Right lobe of liver (tissue), 6 donors: ENCODE results near the gene CIB2. TPM values are rescaled to one million over a fixed set of nuclear protein-coding genes. Genes with fewer than 3 reads are reported as not detected.

Source experiments
- ATAC-seq, 4 donors: fragments of 200-7000 bp; cut with Tn5 transposase; one replicate each; pipeline ENCODE4 v1.9.1; 2020; ENCODE audit warnings: mild to moderate bottlenecking in 4 of 4, moderate library complexity in 4 of 4
- DNase-seq, 3 donors: peaks; one replicate each; pipeline ENCODE4 v3.0.0-alpha.2; 2020
- H3K27ac ChIP-seq, 3 donors: fragments of 200-600 bp; one replicate each; pipeline ENCODE4 v1.8.0; 2022
- H3K27me3 ChIP-seq, 2 donors: fragments of 200-600 bp; one replicate each; pipeline ENCODE4 v1.8.0; 2022
- H3K36me3 ChIP-seq, 4 donors: fragments of 200-600 bp; sonication (generic) in 1 of 4; one replicate each; pipeline versions ENCODE4 v1.5.1 to v1.8.0; 2017 to 2022; ENCODE audit warnings: control low read depth in 1 of 4
- H3K4me1 ChIP-seq, 4 donors: fragments of 200-600 bp; sonication (generic) in 1 of 4; one replicate each; pipeline versions ENCODE4 v1.5.1 to v1.8.0; 2017 to 2022; ENCODE audit warnings: control low read depth in 1 of 4
- H3K4me3 ChIP-seq, 3 donors: fragments of 200-600 bp; one replicate each; pipeline ENCODE4 v1.8.0; 2022
- H3K9me3 ChIP-seq, 4 donors: fragments of 200-600 bp; sonication (generic) in 1 of 4; one replicate each; pipeline versions ENCODE4 v1.5.1 to v1.8.0; 2017 to 2022; ENCODE audit warnings: control low read depth in 1 of 4
- POLR2A ChIP-seq: fragments of 450-650 bp; IDR thresholded peaks from one replicate; pipeline ENCODE4 v1.6.1; 2017; ENCODE audit warnings: antibody characterized with exemption, mild to moderate bottlenecking
- WGBS: methylation state at CpG from one replicate; pipeline ENCODE4 v1.1.6; 2018; ENCODE audit warnings: low coverage, low lambda C conversion rate; ENCODE audit not compliant: insufficient coverage; ENCODE audit errors: missing lambda C conversion rate; 5-methylcytosine and 5-hydroxymethylcytosine counted together
- intact Hi-C, 2 donors: fragments of 100-400 bp; cut with DNase I; formaldehyde crosslinking; loops; one replicate each; pipeline versions ENCODE4 v1.11.2 to v1.14.1; 2022
- total RNA-seq, 6 experiments: library from RNA; depleted of rRNA in 2 of 6; stranded (reverse); fragments of >200 nt in 2 of 6; fragmentation: NEBNext Ultra II Directional in 3 of 6; extraction: Animal tissue kit (Norgen Biotek cat#: 25700) in 3 of 6; gene quantifications; one replicate each; pipeline versions ENCODE4 v1.1.0 to v1.2.4, GENCODE V29; 2016 to 2023
- TF ChIP-seq, protein P1 (sequence below), 4 donors: fragments of 200-600 bp in 3 of 4; fragments of 450-650 bp in 1 of 4; IDR thresholded peaks; one replicate each; pipeline versions ENCODE4 v1.5.1 to v1.8.0; 2016 to 2022; ENCODE audit warnings: antibody characterized with exemption in 4 of 4, mild to moderate bottlenecking in 2 of 4
- donor health status: DM: no; HTN: yes; CAD: no.
- donor health status: DM: no; HTN: no; CAD: no.
- donor health status: DM: no; HTN: no; CAD: no.
- donor health status: DM: no; HTN: yes; CAD: no.
- donor health status: DM: no; HTN: yes; CAD: no.

Gene CIB2
- total RNA-seq, 6 experiments from 2014 or later = 0.22 to 1.3 (median 0.74) TPM; not detected in 1

DNA sequence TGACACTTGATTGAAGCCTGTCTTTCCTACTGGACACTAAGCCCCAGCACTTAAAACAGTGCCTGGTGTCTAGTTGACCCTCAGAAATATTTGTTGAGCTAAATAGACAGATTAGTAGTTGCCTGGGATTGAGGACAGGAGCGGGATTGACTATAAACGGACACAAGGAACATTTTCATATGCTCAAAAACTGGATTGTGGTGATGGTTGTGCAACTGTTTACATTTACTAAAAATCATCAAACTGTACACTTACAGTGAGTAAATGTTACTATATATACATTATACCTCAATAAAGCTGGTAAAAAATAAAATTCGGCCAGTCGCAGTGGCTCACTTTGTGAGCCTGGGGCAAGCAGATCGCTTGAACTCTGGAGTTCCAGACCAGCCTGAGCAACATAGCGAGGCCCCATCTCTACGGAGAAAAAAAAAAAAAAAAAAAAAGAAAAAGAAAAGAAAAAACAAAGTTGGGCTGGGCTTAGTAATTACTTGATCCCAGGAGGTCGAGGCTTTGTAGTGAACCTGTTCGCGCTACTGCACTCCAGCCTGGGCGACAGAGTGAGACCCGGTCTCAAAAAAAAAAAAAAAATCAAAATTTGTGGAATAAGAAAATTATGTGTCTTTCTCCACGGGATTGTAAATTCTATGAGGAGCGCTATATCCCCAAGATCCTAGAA lies 17.3 kb upstream of the CIB2 start:
- no peaks in the 10 kb centered on the region for H3K27me3 ChIP-seq
- peaks cover 0 to 15% (median 4%) of the 10 kb centered on the region in 4 donors for H3K4me1 ChIP-seq
- 13% methylated on average over 12 of the region's 14 CpGs for WGBS
- H3K4me3 ChIP-seq = peak overlapping the region; percentile 90 to 94 (median 92)
- DNase-seq (no peak), ATAC-seq (peak in 2 of 4 donors; percentile 2 to 9)
- intact Hi-C loops = no loop called here
- no peak for TF ChIP-seq POLR2A
- TF ChIP-seq, protein P1, sequence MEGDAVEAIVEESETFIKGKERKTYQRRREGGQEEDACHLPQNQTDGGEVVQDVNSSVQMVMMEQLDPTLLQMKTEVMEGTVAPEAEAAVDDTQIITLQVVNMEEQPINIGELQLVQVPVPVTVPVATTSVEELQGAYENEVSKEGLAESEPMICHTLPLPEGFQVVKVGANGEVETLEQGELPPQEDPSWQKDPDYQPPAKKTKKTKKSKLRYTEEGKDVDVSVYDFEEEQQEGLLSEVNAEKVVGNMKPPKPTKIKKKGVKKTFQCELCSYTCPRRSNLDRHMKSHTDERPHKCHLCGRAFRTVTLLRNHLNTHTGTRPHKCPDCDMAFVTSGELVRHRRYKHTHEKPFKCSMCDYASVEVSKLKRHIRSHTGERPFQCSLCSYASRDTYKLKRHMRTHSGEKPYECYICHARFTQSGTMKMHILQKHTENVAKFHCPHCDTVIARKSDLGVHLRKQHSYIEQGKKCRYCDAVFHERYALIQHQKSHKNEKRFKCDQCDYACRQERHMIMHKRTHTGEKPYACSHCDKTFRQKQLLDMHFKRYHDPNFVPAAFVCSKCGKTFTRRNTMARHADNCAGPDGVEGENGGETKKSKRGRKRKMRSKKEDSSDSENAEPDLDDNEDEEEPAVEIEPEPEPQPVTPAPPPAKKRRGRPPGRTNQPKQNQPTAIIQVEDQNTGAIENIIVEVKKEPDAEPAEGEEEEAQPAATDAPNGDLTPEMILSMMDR (IDR thresholded peaks at IDR 0.05) = no peak
- H3K27ac ChIP-seq = peak overlapping the region in 2 of 3 donors; percentile 27 to 33
- H3K36me3 ChIP-seq = no peaks in the 10 kb centered on the region
- no peaks in the 10 kb centered on the region for H3K9me3 ChIP-seq

DNA sequence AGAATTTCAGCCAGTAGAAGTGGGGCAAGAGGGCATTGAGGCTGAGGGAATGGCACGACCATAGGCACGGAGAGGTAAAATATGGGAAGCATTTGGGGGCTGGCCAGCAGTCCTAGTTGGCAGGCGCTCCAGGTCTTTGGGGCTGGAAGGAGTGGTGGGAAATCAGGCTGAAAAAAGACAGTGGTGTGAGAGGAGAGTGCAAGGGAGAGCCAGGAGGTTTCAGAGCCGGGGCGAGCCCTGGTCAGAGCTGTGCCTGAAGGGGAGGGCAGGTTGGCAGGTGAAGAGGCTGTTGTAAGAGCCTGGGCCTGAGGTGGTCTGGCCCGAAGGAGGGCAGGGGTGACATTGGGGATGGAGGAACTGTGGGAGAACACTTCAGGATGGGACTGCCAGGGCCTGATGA lies 16.3 kb upstream of the CIB2 start:
- Histone ChIP-seq H3K4me1 (peaks cover 0 to 15% (median 4%) of the 10 kb centered on the region in 4 donors), H3K27ac (no peak overlapping the region), H3K9me3 (no peaks in the 10 kb centered on the region), H3K27me3 (no peaks in the 10 kb centered on the region), H3K4me3 (no peak overlapping the region), H3K36me3 (no peaks in the 10 kb centered on the region)
- DNase-seq = no peak
- TF ChIP-seq, protein P1 (IDR thresholded peaks at IDR 0.05) = no peak
- TF ChIP-seq POLR2A = no peak
- 84% methylated on average over 6 of the region's 6 CpGs for WGBS
- intact Hi-C loops = no loop called here
- ATAC-seq = no peak

DNA sequence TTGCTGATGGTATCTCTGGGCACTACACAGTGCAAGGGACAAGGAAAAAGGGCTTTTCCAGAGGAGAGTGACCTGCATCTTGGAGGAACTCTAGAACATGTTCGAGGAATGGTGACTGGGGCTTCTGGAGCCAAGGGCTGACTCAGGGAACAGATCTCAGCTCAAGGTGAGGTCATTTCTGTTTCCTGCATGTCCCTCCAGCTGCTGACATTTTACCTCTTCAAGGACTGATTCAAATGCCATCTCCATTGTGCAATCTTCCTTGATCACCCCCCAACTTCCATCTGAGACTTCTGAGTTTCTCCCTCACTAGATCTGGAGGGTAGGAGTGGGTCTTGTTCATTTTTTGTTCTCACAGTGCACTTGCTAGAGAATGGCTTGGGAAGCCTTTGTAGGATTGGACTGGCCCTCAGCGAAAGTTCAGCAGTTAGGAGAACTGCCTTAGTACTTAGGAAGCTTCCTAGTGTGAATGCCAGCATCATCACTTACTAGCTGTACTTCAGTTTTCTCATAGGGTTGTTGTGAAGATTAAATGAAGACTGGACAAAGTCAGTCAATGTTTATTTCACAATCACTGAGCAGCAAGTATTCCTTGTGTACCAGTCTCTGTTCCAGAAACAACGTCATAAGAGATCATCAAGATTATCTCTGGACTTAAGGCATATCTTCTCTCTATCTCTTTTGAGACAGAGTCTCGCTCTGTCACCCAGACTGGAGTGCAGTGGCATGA lies 15.3 kb upstream of the CIB2 start:
- Histone ChIP-seq H3K27ac (no peak overlapping the region), H3K27me3 (no peaks in the 10 kb centered on the region), H3K4me1 (peaks cover 0 to 15% (median 4%) of the 10 kb centered on the region in 4 donors), H3K36me3 (no peaks in the 10 kb centered on the region), H3K4me3 (no peak overlapping the region), H3K9me3 (no peaks in the 10 kb centered on the region)
- ATAC-seq (no peak), DNase-seq (no peak)
- TF ChIP-seq, protein P1 (IDR thresholded peaks at IDR 0.05) = no peak
- no peak for TF ChIP-seq POLR2A
- 92% methylated on average over 4 of the region's 4 CpGs for WGBS
- intact Hi-C loops = no loop called here

DNA sequence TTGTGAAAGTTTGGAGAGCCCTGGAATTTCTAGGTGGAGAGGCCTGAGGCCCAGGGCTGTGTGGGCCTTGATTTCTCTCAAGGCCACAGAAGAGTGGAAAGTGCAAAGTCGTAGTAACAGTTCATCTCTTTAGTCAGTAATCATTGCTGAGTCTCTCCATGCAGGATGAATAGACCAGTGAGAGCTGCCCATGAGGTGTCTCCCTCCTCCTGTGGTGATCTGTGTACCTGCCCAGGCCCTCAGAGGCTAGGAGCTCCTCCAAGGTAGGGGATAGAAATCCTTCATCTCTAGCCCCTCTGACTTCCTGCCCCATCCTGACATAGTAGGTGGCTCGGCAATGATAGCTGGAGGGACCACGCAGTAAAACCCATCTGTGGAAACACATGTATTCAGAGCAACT lies 11.1 kb upstream of the CIB2 start:
- no peaks in the 10 kb centered on the region for H3K27me3 ChIP-seq
- no peak overlapping the region for H3K4me3 ChIP-seq
- TF ChIP-seq POLR2A = no peak
- TF ChIP-seq, protein P1 (IDR thresholded peaks at IDR 0.05) = no peak
- no peaks in the 10 kb centered on the region for H3K36me3 ChIP-seq
- no peaks in the 10 kb centered on the region for H3K9me3 ChIP-seq
- no peak overlapping the region for H3K27ac ChIP-seq
- DNase-seq (peak in 1 of 3 donors; percentile 19), ATAC-seq (no peak)
- intact Hi-C loops = no loop called here
- H3K4me1 ChIP-seq = peaks cover 0 to 15% (median 7%) of the 10 kb centered on the region in 4 donors
- WGBS = 94% methylated on average over 3 of the region's 3 CpGs
